Stimulated activated CD8-positive, alpha-beta memory T cell treated with anti-CD3 and anti-CD28 coated beads, Interleukin-7, amount 100 ng/mL, for 24 hours (primary cell): ENCODE measurements around the gene MBD3L5.
"Not testable (repeated sequence)": the region's sequence is repeated elsewhere in the genome, so short reads cannot be mapped to it uniquely, and the experiment has no call there.

Source experiments
- DNase-seq: peaks from one replicate; pipeline ENCODE4 v3.0.0-alpha.2; 2020; ENCODE audit warnings: low read depth

The MBD3L5 gene

GRCh38 chr19:7052896-7053295, 22.5 kb downstream of the MBD3L5 start:
- DNase-seq = not testable (repeated sequence)

- not testable (repeated sequence) for DNase-seq
Measured at GRCh38 chr19:7054635-7055368, 24.4 kb downstream of the MBD3L5 start.

- not testable (repeated sequence) for DNase-seq
Measured at GRCh38 chr19:7055679-7056078, 25.3 kb downstream of the MBD3L5 start.

- not testable (repeated sequence) for DNase-seq
Measured at GRCh38 chr19:7056371-7056770, 26.0 kb downstream of the MBD3L5 start.

- not testable (repeated sequence) for DNase-seq
Measured at GRCh38 chr19:7058576-7058975, 28.2 kb downstream of the MBD3L5 start, which contains the start of gene MBD3L3. Gene MBD3L3 (minus strand): TSS chr19:7058676. CDS start chr19:7058605, 71 bp downstream.

GRCh38 chr19:7059977-7060376, 29.6 kb downstream of the MBD3L5 start:
- not testable (repeated sequence) for DNase-seq

GRCh38 chr19:7063339-7063738, 33.0 kb downstream of the MBD3L5 start:
- DNase-seq = no peak

GRCh38 chr19:7063764-7064418, 33.5 kb downstream of the MBD3L5 start:
- no peak for DNase-seq

- DNase-seq = not testable (repeated sequence)
Measured at GRCh38 chr19:7067122-7067521, 36.7 kb downstream of the MBD3L5 start.

GRCh38 chr19:7067716-7068115, 37.3 kb downstream of the MBD3L5 start:
- no peak for DNase-seq

- DNase-seq = no peak
Measured at GRCh38 chr19:7068599-7068998, 38.2 kb downstream of the MBD3L5 start.

- DNase-seq = peak; percentile 98
Measured at GRCh38 chr19:7069042-7069903, 38.9 kb downstream of the MBD3L5 start, which contains the start of gene ZNF557. Gene ZNF557 (plus strand): TSS chr19:7069703. CDS start chr19:7075075, 5,372 bp downstream.

GRCh38 chr19:7069904-7070226, 39.5 kb downstream of the MBD3L5 start:
- DNase-seq = no peak

GRCh38 chr19:7072541-7072940, 42.2 kb downstream of the MBD3L5 start:
- DNase-seq = no peak

GRCh38 chr19:7074705-7075282, 44.4 kb downstream of the MBD3L5 start:
- DNase-seq = no peak

- DNase-seq = no peak
Measured at GRCh38 chr19:7076151-7076550, 45.8 kb downstream of the MBD3L5 start.

- no peak for DNase-seq
Measured at GRCh38 chr19:7078008-7078407, 47.6 kb downstream of the MBD3L5 start.
